ENCODE data around the gene SETDB1. TPM values are rescaled to one million over a fixed set of nuclear protein-coding genes. Genes with fewer than 3 reads are reported as not detected.

Gene SETDB1
- total and polyA plus RNA-seq, 3 donors from 2014 or later: 85.9 to 90.6 (median 89.5) TPM

DNA sequence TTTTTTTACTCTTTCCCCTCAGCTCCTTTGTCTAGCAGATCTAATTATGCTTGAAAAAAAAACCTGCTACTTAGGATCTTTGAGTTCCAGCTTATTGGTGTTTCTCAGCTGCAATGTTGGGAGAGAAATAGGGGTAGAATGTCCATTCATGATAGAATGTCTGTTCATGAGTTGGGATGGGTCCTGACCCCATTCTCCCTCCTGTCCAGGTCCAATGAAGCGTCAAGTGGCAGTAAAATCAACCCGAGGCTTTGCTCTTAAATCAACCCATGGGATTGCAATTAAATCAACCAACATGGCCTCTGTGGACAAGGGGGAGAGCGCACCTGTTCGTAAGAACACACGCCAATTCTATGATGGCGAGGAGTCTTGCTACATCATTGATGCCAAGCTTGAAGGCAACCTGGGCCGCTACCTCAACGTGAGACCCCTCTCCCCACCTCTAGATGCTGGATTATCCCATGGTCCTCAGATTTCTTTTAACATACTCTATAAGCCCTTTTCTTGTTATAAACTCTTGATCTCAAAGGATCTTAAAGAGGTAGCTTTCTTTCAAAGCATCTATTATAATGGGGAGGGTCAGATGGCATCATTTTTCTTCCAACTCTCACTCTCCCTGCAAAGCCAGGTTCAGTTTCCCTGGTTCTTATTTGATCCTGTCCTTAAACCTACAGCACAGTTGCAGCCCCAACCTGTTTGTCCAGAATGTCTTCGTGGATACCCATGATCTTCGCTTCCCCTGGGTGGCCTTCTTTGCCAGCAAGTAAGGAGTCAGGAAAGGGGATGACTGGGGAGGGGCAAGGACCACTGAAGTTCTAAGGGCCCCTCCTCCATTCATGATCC, 37.4 kb downstream of the SETDB1 start:
- DNase-seq: no peak
- Histone ChIP-seq H3K27me3 (no peaks in the 10 kb centered on the region), H3K4me3 (no peak overlapping the region), H3K4me1 (no peaks in the 10 kb centered on the region), H3K9me3 (no peaks in the 10 kb centered on the region), H3K27ac (no peak overlapping the region), H3K36me3 (ENCODE audit: low read depth, missing control alignments) (peaks cover 3% of the 10 kb centered on the region)
- TF ChIP-seq, protein P1, sequence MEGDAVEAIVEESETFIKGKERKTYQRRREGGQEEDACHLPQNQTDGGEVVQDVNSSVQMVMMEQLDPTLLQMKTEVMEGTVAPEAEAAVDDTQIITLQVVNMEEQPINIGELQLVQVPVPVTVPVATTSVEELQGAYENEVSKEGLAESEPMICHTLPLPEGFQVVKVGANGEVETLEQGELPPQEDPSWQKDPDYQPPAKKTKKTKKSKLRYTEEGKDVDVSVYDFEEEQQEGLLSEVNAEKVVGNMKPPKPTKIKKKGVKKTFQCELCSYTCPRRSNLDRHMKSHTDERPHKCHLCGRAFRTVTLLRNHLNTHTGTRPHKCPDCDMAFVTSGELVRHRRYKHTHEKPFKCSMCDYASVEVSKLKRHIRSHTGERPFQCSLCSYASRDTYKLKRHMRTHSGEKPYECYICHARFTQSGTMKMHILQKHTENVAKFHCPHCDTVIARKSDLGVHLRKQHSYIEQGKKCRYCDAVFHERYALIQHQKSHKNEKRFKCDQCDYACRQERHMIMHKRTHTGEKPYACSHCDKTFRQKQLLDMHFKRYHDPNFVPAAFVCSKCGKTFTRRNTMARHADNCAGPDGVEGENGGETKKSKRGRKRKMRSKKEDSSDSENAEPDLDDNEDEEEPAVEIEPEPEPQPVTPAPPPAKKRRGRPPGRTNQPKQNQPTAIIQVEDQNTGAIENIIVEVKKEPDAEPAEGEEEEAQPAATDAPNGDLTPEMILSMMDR (IDR thresholded peaks at IDR 0.05): no peak
- TF ChIP-seq POLR2A (IDR thresholded peaks at IDR 0.05): no peak
- WGBS, 2 donors: 87 to 95% methylated on average over 10 of the region's 10 CpGs
- intact Hi-C loops (cut with DNase I; ENCODE audit: low total_unique reads): no loop called here

DNA sequence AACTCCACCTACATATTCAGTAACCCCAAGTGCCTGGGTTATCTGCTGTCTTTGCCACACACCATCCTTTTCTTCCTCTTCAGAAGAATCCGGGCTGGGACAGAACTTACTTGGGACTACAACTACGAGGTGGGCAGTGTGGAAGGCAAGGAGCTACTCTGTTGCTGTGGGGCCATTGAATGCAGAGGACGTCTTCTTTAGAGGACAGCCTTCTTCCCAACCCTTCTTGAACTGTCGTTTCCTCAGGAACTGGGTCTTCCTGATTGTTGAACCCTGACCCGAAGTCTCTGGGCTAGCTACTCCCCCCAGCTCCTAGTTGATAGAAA, 38.0 kb downstream of the SETDB1 start:
- 75 to 82% methylated on average over 5 of the region's 5 CpGs for WGBS, 2 donors
- no peaks in the 10 kb centered on the region for H3K9me3 ChIP-seq
- no peak overlapping the region for H3K27ac ChIP-seq
- H3K4me3 ChIP-seq: no peak overlapping the region
- intact Hi-C loops (cut with DNase I; ENCODE audit: low total_unique reads): no loop called here
- no peaks in the 10 kb centered on the region for H3K27me3 ChIP-seq
- DNase-seq: no peak
- H3K4me1 ChIP-seq: no peaks in the 10 kb centered on the region
- H3K36me3 ChIP-seq (ENCODE audit: low read depth, missing control alignments): peaks cover 3% of the 10 kb centered on the region
- TF ChIP-seq, protein P1 (IDR thresholded peaks at IDR 0.05): no peak
- TF ChIP-seq POLR2A (IDR thresholded peaks at IDR 0.05): no peak

DNA sequence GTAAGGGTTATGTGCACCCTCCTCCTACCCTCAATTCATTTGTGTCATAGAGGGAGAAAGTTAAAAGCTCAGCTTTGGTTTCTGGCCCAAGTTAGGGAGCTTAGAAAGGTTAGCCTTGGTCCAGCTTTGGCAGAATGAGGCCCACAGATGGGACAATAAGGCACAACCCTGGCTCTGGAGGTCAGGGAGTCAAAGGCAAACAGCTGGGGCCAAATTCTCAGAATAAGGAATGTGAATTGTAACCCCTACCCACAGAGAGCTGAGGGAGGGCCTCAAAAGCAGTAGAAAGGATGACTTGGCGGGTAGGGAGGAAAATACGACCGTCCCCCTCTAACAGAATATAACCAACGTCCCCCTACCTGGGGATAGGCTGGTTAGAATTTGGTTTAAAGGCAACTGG, 39.4 kb downstream of the SETDB1 start:
- Histone ChIP-seq H3K27me3 (no peaks in the 10 kb centered on the region), H3K4me1 (peaks cover 4% of the 10 kb centered on the region), H3K4me3 (no peak overlapping the region), H3K36me3 (ENCODE audit: low read depth, missing control alignments) (peaks cover 3% of the 10 kb centered on the region), H3K9me3 (no peaks in the 10 kb centered on the region), H3K27ac (no peak overlapping the region)
- 83 to 92% methylated on average over 4 of the region's 4 CpGs for WGBS, 2 donors
- no peak for DNase-seq
- TF ChIP-seq, protein P1 (IDR thresholded peaks at IDR 0.05): no peak
- TF ChIP-seq POLR2A (IDR thresholded peaks at IDR 0.05): no peak
- intact Hi-C loops (cut with DNase I; ENCODE audit: low total_unique reads): no loop called here

DNA sequence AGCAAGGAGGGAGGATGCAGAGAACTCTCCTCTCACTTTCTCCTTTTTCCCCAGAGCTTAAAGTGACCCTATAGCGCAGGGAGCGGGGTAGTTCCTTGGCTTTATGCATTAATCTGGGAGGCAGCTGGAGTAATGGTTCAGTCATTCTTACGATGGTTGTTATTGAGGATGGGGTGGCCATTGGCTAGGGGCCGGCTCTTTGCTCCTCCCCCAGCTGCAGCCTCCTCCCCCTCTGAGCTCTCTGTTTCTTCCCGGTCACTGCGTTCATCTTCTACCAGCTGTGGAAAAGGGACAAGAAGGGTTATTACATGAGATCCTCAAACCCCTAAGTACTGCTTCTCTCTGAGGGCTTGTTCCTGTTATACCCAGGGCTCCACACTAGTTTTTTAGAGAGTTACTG, 39.8 kb downstream of the SETDB1 start:
- no peaks in the 10 kb centered on the region for H3K9me3 ChIP-seq
- peaks cover 3% of the 10 kb centered on the region for H3K36me3 ChIP-seq (ENCODE audit: low read depth, missing control alignments)
- H3K27ac ChIP-seq: no peak overlapping the region
- H3K4me3 ChIP-seq: no peak overlapping the region
- H3K27me3 ChIP-seq: no peaks in the 10 kb centered on the region
- DNase-seq: no peak
- 71 to 73% methylated on average over 6 of the region's 6 CpGs for WGBS, 2 donors
- intact Hi-C loops (cut with DNase I; ENCODE audit: low total_unique reads): no loop called here
- no peak for TF ChIP-seq POLR2A (IDR thresholded peaks at IDR 0.05)
- TF ChIP-seq, protein P1 (IDR thresholded peaks at IDR 0.05): no peak
- peaks cover 8% of the 10 kb centered on the region for H3K4me1 ChIP-seq

DNA sequence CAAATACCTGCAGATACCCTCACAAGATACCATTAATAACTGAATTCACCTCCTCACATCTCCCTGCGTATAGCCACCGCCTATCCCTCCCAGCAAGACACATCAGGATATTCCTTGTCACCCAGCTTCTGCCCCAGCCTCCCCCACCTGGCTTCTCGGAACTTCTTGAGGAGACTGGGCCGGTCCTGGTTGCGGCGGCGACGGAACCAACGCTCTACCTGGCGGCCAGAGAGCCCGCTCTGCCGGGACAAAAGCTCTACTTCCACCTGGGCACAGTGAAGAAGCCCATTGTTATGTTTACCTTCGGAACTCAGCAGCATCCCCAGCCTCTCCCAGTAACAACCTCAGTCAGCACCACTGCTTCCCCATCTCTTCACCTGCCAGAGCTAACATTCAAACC, 41.8 kb downstream of the SETDB1 start:
- Histone ChIP-seq H3K9me3 (no peaks in the 10 kb centered on the region), H3K27ac (no peak overlapping the region), H3K4me3 (no peak overlapping the region), H3K27me3 (no peaks in the 10 kb centered on the region), H3K36me3 (ENCODE audit: low read depth, missing control alignments) (no peaks in the 10 kb centered on the region), H3K4me1 (peaks cover 27% of the 10 kb centered on the region)
- WGBS, 2 donors: 93 to 97% methylated on average over 13 of the region's 13 CpGs
- TF ChIP-seq, protein P1 (IDR thresholded peaks at IDR 0.05): no peak
- no peak for DNase-seq
- intact Hi-C loops (cut with DNase I; ENCODE audit: low total_unique reads): no loop called here
